ENCODE measurements around the gene ABCB6. TPM values are rescaled to one million over a fixed set of nuclear protein-coding genes. Genes with fewer than 3 reads are reported as not detected.

The ABCB6 gene
- total and polyA plus RNA-seq, 2 of the 8 experiments (the other 6 are each of a cell fraction or from before 2014, with no cell fraction given): 44.9 to 50.6 TPM

DNA sequence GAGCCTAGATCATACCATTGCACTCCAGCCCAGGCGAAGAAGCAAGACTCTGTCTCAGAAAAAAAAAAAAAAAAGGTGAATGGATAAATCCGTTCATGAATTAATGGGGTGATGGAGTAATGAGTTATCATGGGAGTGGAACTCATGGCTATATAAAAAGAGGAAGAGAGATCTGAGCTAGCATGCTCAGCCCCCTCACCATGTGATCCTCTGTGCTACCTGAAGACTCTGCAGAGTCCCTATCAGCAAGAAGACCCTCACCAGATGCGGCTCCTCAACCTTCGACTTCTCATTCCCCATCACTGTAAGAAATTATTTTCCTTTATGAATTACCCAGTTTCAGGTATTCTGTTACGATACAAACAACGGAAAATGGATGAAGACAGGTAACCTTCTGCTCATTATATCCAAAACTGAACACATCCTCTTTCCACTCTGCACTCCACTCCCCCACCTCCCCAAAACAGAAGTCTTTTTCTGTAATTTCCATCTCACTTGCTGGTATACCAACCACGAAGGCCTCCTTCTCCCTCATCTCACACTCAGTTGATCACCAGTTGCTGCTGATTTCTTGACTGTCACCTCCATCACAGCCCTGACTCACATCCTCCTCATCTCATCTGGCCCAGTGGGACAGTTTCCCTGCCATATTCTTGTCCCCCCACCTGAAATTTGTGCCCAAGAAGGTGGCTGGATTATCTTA lies 31.9 kb downstream of the ABCB6 start (continued):
- TF ChIP-seq, protein P1, sequence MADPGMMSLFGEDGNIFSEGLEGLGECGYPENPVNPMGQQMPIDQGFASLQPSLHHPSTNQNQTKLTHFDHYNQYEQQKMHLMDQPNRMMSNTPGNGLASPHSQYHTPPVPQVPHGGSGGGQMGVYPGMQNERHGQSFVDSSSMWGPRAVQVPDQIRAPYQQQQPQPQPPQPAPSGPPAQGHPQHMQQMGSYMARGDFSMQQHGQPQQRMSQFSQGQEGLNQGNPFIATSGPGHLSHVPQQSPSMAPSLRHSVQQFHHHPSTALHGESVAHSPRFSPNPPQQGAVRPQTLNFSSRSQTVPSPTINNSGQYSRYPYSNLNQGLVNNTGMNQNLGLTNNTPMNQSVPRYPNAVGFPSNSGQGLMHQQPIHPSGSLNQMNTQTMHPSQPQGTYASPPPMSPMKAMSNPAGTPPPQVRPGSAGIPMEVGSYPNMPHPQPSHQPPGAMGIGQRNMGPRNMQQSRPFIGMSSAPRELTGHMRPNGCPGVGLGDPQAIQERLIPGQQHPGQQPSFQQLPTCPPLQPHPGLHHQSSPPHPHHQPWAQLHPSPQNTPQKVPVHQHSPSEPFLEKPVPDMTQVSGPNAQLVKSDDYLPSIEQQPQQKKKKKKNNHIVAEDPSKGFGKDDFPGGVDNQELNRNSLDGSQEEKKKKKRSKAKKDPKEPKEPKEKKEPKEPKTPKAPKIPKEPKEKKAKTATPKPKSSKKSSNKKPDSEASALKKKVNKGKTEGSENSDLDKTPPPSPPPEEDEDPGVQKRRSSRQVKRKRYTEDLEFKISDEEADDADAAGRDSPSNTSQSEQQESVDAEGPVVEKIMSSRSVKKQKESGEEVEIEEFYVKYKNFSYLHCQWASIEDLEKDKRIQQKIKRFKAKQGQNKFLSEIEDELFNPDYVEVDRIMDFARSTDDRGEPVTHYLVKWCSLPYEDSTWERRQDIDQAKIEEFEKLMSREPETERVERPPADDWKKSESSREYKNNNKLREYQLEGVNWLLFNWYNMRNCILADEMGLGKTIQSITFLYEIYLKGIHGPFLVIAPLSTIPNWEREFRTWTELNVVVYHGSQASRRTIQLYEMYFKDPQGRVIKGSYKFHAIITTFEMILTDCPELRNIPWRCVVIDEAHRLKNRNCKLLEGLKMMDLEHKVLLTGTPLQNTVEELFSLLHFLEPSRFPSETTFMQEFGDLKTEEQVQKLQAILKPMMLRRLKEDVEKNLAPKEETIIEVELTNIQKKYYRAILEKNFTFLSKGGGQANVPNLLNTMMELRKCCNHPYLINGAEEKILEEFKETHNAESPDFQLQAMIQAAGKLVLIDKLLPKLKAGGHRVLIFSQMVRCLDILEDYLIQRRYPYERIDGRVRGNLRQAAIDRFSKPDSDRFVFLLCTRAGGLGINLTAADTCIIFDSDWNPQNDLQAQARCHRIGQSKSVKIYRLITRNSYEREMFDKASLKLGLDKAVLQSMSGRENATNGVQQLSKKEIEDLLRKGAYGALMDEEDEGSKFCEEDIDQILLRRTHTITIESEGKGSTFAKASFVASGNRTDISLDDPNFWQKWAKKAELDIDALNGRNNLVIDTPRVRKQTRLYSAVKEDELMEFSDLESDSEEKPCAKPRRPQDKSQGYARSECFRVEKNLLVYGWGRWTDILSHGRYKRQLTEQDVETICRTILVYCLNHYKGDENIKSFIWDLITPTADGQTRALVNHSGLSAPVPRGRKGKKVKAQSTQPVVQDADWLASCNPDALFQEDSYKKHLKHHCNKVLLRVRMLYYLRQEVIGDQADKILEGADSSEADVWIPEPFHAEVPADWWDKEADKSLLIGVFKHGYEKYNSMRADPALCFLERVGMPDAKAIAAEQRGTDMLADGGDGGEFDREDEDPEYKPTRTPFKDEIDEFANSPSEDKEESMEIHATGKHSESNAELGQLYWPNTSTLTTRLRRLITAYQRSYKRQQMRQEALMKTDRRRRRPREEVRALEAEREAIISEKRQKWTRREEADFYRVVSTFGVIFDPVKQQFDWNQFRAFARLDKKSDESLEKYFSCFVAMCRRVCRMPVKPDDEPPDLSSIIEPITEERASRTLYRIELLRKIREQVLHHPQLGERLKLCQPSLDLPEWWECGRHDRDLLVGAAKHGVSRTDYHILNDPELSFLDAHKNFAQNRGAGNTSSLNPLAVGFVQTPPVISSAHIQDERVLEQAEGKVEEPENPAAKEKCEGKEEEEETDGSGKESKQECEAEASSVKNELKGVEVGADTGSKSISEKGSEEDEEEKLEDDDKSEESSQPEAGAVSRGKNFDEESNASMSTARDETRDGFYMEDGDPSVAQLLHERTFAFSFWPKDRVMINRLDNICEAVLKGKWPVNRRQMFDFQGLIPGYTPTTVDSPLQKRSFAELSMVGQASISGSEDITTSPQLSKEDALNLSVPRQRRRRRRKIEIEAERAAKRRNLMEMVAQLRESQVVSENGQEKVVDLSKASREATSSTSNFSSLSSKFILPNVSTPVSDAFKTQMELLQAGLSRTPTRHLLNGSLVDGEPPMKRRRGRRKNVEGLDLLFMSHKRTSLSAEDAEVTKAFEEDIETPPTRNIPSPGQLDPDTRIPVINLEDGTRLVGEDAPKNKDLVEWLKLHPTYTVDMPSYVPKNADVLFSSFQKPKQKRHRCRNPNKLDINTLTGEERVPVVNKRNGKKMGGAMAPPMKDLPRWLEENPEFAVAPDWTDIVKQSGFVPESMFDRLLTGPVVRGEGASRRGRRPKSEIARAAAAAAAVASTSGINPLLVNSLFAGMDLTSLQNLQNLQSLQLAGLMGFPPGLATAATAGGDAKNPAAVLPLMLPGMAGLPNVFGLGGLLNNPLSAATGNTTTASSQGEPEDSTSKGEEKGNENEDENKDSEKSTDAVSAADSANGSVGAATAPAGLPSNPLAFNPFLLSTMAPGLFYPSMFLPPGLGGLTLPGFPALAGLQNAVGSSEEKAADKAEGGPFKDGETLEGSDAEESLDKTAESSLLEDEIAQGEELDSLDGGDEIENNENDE (IDR thresholded peaks at IDR 0.05; ENCODE audit: insufficient replicate concordance, low read length): no peak
- TF ChIP-seq BRCA1 (IDR thresholded peaks at IDR 0.05; ENCODE audit: low read depth, low read length) (no peak), SRF (IDR thresholded peaks at IDR 0.05; ENCODE audit: low read depth, low read length) (no peak), POLR2AphosphoS5 (IDR thresholded peaks at IDR 0.05; ENCODE audit: low read depth, low read length) (no peak), TAF7 (optimal IDR thresholded peaks at IDR 0.05; ENCODE audit: borderline replicate concordance, low read depth, low read length) (no peak), SP2 (IDR thresholded peaks at IDR 0.05; ENCODE audit: low read length) (no peak), RNF2 (IDR thresholded peaks at IDR 0.05; ENCODE audit: borderline replicate concordance, low read depth, low read length, missing control alignments, poor library complexity, severe bottlenecking) (no peak)
- TF ChIP-seq, protein P2, sequence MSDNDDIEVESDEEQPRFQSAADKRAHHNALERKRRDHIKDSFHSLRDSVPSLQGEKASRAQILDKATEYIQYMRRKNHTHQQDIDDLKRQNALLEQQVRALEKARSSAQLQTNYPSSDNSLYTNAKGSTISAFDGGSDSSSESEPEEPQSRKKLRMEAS (IDR thresholded peaks at IDR 0.05): no peak
- TF ChIP-seq, protein P3, sequence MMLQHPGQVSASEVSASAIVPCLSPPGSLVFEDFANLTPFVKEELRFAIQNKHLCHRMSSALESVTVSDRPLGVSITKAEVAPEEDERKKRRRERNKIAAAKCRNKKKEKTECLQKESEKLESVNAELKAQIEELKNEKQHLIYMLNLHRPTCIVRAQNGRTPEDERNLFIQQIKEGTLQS (IDR thresholded peaks at IDR 0.05; ENCODE audit: insufficient read depth, low read depth, low read length): no peak

Measured in H1 (cell line).